Activated T-helper 2 cell treated with anti-CD3 and anti-CD28 coated beads, Interferon-gamma antibody, Interleukin-2, Interleukin-4, amounts not matched to agents 10 μg/mL and 5 μg/mL and 100 μg/mL, durations not matched to agents 14 hours and 24 hours and 36 hours (primary cell): Measurements from ENCODE around the gene CLCF1. TPM values are rescaled to one million over a fixed set of nuclear protein-coding genes. Genes with fewer than 3 reads are reported as not detected.
"Not testable (repeated sequence)": the region's sequence is repeated elsewhere in the genome, so short reads cannot be mapped to it uniquely, and the experiment has no call there.

ENCODE experiments used
- DNase-seq: peaks from one replicate; pipeline ENCODE4 v3.0.0; 2021; ENCODE audit warnings: low spot score
- H3K27ac Mint-ChIP-seq: one replicate; pipeline ENCODE4 v1.8.0; 2021; ENCODE audit warnings: mixed read lengths
- H3K27me3 Mint-ChIP-seq: one replicate; pipeline ENCODE4 v1.8.0; 2021; ENCODE audit warnings: low read depth, mixed read lengths
- H3K36me3 Mint-ChIP-seq: one replicate; pipeline ENCODE4 v1.8.0; 2021; ENCODE audit warnings: low read depth, mixed read lengths
- H3K4me1 Mint-ChIP-seq: one replicate; pipeline ENCODE4 v1.8.0; 2021; ENCODE audit warnings: low read depth, mixed read lengths
- H3K4me3 Mint-ChIP-seq: one replicate; pipeline ENCODE4 v1.8.0; 2021; ENCODE audit warnings: low read depth, mild to moderate bottlenecking, moderate library complexity, mixed read lengths
- H3K9me3 Mint-ChIP-seq: one replicate; pipeline ENCODE4 v1.8.0; 2021; ENCODE audit warnings: mixed read lengths
- intact Hi-C: fragments of 100-400 bp; cut with micrococcal nuclease; formaldehyde crosslinking; loops from one replicate; pipeline ENCODE4 v1.15.1; 2023
- total RNA-seq: library from RNA; stranded (reverse); gene quantifications from 2 replicates; pipeline ENCODE4 v1.2.3, GENCODE V29; 2022

CLCF1 gene
- total RNA-seq, 1 donor from 2014 or later, result 2.9 TPM

GRCh38 chr11:67405688-67406339, 32.4 kb upstream of the CLCF1 start:
- DNase-seq, result no peak
- intact Hi-C loops, result loop anchor here (2.0 kb wide), 1 partner anchor 15 kb away; no protein-coding TSS in a partner anchor
- Mint-ChIP-seq H3K27ac (peak overlapping the region; percentile 97), H3K4me1 (peaks cover 48% of the 10 kb centered on the region), H3K4me3 (peak overlapping the region; percentile 97), H3K9me3 (no peaks in the 10 kb centered on the region), H3K36me3 (peaks cover 50% of the 10 kb centered on the region), H3K27me3 (no peaks in the 10 kb centered on the region)

GRCh38 chr11:67405196-67405567, 31.8 kb upstream of the CLCF1 start:
- intact Hi-C loops, result loop anchor here (2.0 kb wide), 1 partner anchor 16 kb away; no protein-coding TSS in a partner anchor
- DNase-seq, result no peak
- peaks cover 49% of the 10 kb centered on the region for H3K4me1 Mint-ChIP-seq

GRCh38 chr11:67404515-67405195, 31.3 kb upstream of the CLCF1 start:
- Mint-ChIP-seq H3K4me3 (peak overlapping the region; percentile 97), H3K4me1 (peaks cover 49% of the 10 kb centered on the region), H3K9me3 (no peaks in the 10 kb centered on the region), H3K27me3 (no peaks in the 10 kb centered on the region), H3K27ac (peak overlapping the region; percentile 90), H3K36me3 (peaks cover 47% of the 10 kb centered on the region)
- intact Hi-C loops, result loop anchor here (2.0 to 5.0 kb wide), 2 partner anchors 16 to 132 kb away; no protein-coding TSS in a partner anchor
- DNase-seq, result no peak

More at GRCh38 chr11:67405196-67405567, 31.8 kb upstream of the CLCF1 start:
- peak overlapping the region; percentile 97 for H3K4me3 Mint-ChIP-seq
- peak overlapping the region; percentile 90 for H3K27ac Mint-ChIP-seq
- H3K27me3 Mint-ChIP-seq, result no peaks in the 10 kb centered on the region
- no peaks in the 10 kb centered on the region for H3K9me3 Mint-ChIP-seq
- peaks cover 51% of the 10 kb centered on the region for H3K36me3 Mint-ChIP-seq

GRCh38 chr11:67403085-67403484, 29.7 kb upstream of the CLCF1 start:
- H3K9me3 Mint-ChIP-seq, DNase-seq, H3K27me3 Mint-ChIP-seq: not testable (repeated sequence)
- Mint-ChIP-seq H3K27ac (peak overlapping the region; percentile 90), H3K36me3 (peaks cover 52% of the 10 kb centered on the region), H3K4me3 (peak overlapping the region; percentile 97), H3K4me1 (peaks cover 44% of the 10 kb centered on the region)
- intact Hi-C loops, result loop anchor here (2.0 to 5.0 kb wide), 4 partner anchors 66 to 204 kb away; partner anchors contain the start of genes NDUFV1 and TMEM134

GRCh38 chr11:67402192-67402839, 28.9 kb upstream of the CLCF1 start:
- Mint-ChIP-seq H3K27ac (peak overlapping the region; percentile 83), H3K36me3 (peaks cover 52% of the 10 kb centered on the region), H3K4me1 (peaks cover 41% of the 10 kb centered on the region), H3K4me3 (peak overlapping the region; percentile 97)
- not testable (repeated sequence) for DNase-seq, H3K9me3 Mint-ChIP-seq, H3K27me3 Mint-ChIP-seq
- intact Hi-C loops, result loop anchor here (2.0 to 5.0 kb wide), 4 partner anchors 66 to 204 kb away; partner anchors contain the start of genes NDUFV1 and TMEM134

DNA sequence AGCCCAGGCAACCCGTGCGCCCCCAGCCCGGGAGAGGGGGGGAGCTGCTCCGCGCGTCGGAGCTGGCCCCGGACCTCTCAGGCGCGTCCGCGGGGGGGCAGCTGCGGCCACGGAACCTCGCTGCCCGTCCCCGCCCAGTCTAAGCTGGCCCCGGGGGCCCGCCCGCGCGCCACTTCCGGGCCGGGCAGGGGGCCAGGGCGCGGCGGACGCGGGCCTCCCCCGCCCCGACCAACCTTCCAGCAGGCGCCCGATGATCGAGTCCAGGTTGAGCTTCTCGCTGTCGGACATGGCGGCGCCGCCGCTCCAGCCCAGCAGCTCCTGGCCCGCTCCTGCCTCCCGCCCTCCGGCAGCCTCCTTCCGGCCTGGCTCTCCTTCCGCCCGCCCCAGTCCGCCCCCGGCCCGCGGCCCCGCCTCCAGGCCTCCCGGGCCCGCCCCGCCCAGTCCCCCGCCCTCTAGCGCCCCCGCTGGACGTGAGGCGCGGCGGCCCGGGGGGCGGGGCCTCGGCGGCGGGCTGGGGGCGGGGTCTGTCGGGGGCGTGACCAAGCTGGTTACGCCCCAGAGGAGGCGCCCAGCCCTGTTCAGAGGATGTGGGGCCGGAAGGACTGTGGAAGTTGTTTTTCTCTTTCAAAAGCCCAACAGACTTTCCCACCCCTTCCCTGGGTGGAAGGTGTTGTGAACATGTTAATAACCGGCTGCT, 28.2 kb upstream of the CLCF1 start, which contains the start of gene PPP1CA:
Gene PPP1CA, minus strand, starts transcription at position 364 of the 697 bp plus-strand sequence. Its CDS starts 76 bp downstream, at position 288.
- Mint-ChIP-seq H3K4me1 (peaks cover 40% of the 10 kb centered on the region), H3K36me3 (peaks cover 50% of the 10 kb centered on the region), H3K27ac (peak within 1 kb of the TSS; percentile 83), H3K27me3 (no peaks in the 10 kb centered on the region), H3K9me3 (no peaks in the 10 kb centered on the region), H3K4me3 (peak within 1 kb of the TSS; percentile 97)
- peak; percentile 86 for DNase-seq
- intact Hi-C loops, result loop anchor here (1.0 to 5.0 kb wide), 6 partner anchors 27 to 205 kb away; partner anchors contain the start of genes NDUFV1, RPS6KB2 and TMEM134

GRCh38 chr11:67400942-67401494, 27.6 kb upstream of the CLCF1 start:
- Mint-ChIP-seq H3K9me3 (no peaks in the 10 kb centered on the region), H3K4me3 (peak overlapping the region; percentile 87), H3K4me1 (peaks cover 36% of the 10 kb centered on the region), H3K27me3 (no peaks in the 10 kb centered on the region), H3K27ac (peak overlapping the region; percentile 22), H3K36me3 (peaks cover 50% of the 10 kb centered on the region)
- DNase-seq, result no peak
- intact Hi-C loops, result loop anchor here (1.0 to 5.0 kb wide), 3 partner anchors 27 to 129 kb away; partner anchors contain the start of gene RPS6KB2

GRCh38 chr11:67400251-67400941, 27.0 kb upstream of the CLCF1 start:
- peak overlapping the region; percentile 68 for H3K27ac Mint-ChIP-seq
- no peaks in the 10 kb centered on the region for H3K9me3 Mint-ChIP-seq
- peaks cover 48% of the 10 kb centered on the region for H3K36me3 Mint-ChIP-seq
- no peaks in the 10 kb centered on the region for H3K27me3 Mint-ChIP-seq
- peak overlapping the region; percentile 87 for H3K4me3 Mint-ChIP-seq
- H3K4me1 Mint-ChIP-seq, result peaks cover 33% of the 10 kb centered on the region
- intact Hi-C loops, result loop anchor here (5.0 kb wide), 1 partner anchor 128 kb away; no protein-coding TSS in a partner anchor
- DNase-seq, result no peak

DNA sequence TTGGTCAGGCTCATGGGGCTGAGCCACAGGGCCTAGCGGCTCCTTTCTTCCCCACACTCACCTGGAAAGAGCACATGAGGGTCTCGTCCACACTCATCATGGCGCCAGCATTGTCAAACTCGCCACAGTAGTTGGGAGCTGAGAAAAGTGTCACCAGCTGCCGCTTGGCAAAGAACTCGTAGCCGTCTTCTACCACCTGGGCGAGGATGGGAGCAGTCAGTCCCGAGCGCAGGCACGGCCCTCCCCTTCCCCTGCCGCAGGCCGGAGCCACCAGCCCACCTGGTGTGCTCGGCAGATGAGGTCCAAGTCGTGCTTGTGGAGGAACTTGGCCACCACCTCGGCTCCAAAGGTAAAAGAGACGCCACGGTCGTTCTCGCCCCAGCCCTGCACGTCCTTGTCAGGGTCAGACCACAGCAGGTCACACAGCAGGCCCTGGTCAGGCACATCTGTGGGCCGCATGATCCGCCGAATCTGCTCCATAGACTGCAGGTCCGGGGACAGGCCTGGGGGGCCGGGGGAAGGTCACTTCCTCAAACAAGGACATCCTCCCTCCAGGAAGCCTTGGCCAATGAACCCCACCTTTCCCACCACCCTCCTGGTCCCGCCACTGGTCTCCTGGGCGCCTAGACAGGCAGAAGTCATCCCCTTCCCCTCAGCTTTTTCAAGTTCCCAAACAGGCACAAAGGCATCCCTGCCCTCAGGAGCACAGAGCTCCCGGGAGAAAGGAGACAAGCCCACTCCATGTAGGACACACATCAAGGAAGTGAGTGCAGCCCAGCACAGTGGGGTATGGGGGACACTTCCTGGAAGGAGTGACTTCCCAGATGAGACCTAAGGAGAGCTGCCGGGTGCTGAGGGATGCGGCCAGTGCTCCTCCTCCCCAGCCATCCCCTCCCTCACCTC, 25.5 kb upstream of the CLCF1 start:
- Mint-ChIP-seq H3K4me3 (peak overlapping the region; percentile 87), H3K36me3 (peaks cover 39% of the 10 kb centered on the region), H3K27ac (peak overlapping the region; percentile 22), H3K27me3 (no peaks in the 10 kb centered on the region), H3K9me3 (no peaks in the 10 kb centered on the region), H3K4me1 (peaks cover 26% of the 10 kb centered on the region)
- intact Hi-C loops, result no loop called here
- DNase-seq, result no peak

DNA sequence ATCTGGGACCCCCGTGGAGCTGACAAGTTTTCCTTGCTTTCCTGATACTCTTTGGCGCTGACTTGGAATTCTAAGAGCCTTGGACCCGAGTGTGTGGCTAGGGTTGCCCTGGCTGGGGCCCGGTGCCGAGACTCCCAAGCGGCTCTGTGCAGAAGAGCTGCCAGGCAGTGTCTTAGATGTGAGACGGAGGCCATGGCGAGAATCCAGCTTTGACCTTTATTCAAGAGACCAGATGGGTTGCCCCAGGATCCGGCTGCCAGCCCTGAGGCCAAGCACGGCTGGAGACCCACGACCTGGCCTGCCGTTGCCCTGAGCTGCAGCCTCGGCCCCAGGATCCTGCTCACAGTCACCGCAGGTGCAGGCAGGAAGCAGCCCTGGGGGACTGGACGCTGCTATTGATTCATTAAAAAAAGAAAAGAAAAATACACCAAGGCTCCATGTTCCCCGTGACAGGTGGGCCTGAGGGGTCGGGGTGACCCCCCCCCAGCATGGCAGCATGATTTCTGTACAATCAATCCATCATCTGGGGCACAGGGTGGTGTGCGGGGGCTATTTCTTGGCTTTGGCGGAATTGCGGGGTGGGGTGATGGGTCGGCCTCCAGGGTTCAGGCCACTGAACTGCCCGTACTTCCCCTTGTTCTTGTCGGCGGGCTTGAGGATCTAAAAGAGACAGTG, 24.7 kb upstream of the CLCF1 start:
- Mint-ChIP-seq H3K4me1 (peaks cover 29% of the 10 kb centered on the region), H3K4me3 (peak overlapping the region; percentile 26), H3K27me3 (no peaks in the 10 kb centered on the region), H3K27ac (peak overlapping the region; percentile 38), H3K36me3 (peaks cover 45% of the 10 kb centered on the region), H3K9me3 (no peaks in the 10 kb centered on the region)
- no peak for DNase-seq
- intact Hi-C loops, result no loop called here
